HL-60/S4 treated with phorbol 12-myristate 13-acetate at 8.2 ng/mL for 4 days and 3 days (cell line): ENCODE results near the gene TBC1D22A.
"Not testable (repeated sequence)": the region's sequence is repeated elsewhere in the genome, so short reads cannot be mapped to it uniquely, and the experiment has no call there.

Source experiments
- in situ Hi-C: fragments of 300-500 bp; cut with MboI; formaldehyde crosslinking; loops from 2 replicates; pipeline ENCODE4 v1.15.0; 2022; ENCODE audit warnings: low sequenced_read_pairs

Gene TBC1D22A

DNA sequence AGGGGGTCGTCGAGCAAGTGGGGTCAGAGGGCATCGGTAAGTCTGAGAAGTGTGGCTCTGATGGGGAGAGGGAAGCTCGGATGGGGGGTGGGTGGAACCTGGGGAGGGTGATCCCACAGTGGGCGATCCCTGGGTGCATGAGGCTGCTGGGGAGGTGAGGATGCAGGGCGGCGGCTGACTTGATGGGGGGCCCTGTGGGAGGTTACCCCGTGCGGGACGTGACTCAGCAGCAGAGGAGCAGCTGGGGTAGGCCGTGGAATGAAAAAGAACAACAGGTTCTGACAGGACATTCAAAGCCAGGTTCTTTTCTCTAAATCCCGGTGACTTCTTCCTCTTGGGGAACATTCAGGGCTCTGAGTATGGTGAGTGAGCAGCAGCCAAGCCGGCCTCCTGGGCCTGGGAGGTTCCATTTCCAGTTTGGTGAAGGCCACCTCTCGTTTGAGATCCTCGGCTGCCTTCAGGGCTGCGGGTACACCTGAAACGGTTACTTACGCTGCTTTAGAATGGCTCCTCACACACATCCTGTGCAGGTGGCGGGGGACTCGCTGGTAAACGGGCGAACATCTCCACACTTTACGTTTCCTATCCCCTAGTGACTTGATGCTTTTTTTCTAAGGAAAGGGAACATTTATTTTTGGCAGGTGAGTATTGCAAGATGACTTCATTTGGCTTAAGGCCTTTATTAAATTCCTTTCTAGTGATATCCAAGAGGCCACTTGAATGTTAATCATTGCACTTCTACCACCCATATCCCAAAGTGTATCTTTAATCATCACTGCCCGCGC is 278.2 kb downstream of the TBC1D22A start:
- in situ Hi-C loops, result no loop called here

DNA sequence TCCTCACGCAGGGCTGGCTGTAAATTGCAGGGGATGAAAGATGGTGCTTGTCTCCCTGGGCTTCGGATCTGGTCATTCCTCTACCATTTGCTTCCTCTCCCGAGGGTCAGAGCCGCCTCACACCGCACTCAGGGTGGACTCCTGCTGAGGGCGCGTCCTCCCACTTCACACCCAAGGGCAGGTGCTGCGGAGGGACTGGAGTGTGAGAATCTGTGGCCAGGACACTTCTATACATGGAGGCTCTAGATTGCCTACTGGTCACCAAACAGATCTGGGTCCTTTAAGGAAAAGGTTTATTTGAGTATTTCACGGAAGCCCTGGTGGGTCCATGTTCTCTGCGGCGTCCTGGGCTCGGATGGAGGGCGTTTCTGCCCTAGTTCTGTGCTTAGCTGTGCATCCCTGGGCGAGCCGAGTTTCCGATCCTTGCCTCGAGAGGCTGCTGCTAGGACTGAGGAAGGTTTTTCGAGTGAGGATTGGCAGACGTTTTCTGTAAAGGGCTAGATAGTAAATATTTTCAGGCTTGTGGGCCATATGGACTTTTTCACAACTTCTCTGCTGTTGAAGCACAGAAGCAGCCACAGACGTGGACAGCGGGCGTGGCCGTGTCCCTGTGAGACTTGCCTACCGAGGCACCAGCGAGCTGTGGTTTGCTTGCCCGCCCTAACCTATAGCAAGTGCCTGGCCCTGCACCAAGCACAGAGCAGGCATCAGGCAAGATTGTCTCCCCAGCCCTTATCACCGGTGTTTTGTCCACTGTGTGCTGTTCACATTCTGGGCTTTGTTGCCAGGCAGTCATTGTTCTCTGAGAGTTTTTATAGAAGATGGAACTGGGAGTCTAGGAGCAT is 279.0 kb downstream of the TBC1D22A start:
- in situ Hi-C loops, result no loop called here

DNA sequence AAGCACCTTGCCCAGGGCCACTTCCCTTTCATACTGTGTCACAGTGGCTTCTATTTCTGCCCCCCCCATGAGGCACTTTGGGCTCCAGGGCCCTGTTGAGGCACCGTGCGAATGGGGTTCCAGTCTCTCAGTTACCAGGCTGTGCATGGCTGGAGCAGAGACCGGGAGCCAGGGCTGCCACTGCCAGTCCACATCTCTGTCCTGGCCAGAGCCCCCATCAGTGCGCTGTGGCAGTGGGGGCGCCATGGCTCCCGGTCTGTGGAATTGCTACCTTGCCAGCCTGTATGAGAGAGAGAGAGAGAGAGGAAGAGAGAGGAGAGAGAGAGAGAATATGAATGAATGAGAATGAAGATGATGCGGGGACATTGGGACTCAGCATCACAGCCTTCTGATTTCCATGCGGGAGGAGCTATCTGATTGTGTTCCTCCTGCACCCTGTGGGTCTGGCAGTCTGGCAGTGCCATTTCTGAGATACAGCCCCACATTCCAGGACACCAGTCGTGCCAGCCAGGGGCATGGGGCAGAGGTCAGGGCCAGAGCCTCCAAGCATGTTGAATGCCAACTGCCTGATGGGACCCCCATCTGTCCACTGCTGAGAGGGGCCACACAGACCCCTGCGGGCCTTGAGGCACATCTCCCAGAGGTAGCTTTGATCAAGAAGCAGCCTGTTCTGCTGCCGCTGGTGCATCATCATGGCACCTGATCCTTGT is 279.8 kb downstream of the TBC1D22A start:
- in situ Hi-C loops, result no loop called here

DNA sequence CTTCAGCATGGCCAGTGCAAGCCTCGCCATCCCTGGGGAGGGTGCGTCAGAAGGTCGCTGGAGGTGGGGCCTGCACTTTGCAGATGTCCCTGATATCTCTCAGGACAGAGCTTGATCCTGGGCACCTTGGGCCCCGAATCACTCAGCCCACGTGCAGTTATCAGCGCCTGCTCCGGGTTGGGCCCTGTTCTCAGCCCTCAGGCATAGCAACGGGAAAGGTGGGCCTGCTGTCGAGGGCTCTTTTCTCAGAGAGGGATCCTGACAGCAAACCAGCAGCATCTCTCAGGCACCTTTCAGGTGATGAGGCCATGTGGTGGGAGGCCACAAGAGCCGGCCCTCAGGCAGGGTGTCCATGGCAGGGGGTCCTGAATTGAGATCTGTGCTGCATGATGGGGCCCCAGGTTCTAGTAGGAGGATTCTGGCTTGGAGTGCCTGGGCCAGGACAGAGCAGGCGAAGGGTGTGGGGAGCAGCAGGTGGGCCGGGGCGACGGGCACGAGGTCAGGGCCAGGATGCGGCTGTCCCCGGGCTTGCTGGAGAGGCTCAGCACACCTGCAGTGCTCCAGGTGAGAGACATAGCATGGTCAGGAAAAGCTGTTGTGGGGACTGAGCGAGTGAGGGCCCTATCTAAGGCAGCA is 280.5 kb downstream of the TBC1D22A start:
- in situ Hi-C loops, result no loop called here

DNA sequence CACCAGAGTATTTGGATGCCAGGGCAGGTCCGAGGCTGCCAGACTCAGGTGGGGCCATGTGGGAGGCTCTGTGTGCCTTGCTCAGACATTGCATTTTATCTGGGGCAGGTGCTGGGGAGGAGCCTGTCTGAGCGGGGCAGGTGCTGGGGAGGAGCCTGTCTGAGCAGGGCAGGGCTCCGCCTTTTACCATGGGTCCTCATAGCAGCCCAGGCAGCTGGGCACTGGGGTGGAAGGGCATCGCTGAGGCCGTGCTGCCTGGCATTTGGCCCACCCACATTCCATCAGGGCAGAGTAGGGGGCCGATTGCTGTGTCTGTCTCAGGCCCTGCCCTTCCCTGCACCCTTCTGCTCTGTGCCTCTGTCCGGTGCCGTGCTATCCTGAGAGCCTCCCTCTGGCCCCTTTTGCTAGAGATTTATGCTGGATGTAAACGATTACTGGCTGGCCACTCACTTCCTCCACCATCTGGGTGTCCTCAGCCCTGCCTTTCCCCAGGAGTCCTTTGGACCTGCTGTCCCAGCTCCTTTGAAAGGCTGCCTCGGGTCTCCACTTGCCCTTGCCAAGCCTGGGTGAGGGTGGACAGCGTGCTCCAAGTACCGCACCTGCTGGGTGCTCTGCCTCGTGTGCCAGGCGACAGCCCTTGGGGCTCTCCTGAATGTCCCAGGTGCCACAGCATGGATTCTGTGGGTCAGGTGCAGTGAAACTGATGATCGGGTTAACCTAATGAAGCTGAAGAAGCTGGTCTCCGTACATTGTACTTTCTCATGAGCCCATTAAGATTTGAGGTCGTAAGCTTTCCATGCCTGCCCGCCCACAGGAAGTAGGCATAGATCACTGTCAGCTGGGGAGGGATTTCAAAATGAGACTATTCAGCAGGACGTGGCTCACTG is 281.6 kb downstream of the TBC1D22A start:
- in situ Hi-C loops, result no loop called here

DNA sequence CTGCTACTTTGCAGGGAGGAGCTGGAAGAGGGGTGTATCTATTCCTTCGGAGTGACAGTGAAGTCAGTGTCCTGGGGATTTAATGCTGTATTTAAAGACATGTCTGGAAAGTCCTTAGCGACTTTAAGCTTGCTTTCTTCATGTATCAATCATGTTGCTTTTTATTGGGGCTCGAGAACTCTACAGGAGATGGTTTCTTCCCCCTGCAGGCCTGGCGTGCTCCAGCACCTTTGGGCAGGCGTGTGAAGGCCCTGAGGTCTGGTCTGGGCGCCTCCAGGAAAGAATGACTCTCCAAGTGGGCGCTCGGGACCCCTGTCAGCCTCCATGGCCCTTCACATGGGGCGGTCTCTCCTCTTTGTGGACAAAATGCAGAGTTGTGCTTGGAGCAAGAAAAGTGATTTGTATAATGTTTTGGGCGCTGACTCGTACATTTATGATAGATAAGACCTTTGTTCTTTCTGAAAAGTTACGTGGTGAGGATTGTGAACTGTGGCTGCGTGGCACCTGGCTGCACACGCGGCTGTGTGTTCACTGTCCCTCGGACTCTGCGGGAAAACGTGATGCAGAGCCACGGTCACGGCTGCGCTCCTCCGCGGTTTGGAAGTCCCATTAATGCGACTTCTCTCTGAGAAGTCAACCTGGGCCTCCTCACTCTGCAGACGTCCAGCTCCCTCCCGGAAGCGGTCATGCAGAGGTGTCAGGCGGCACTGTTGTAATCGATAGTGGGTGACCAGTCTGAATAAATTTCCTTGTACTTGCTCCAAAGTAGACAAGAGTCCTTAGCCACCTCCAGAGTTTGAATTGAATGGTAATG is 282.5 kb downstream of the TBC1D22A start:
- in situ Hi-C loops, result no loop called here

DNA sequence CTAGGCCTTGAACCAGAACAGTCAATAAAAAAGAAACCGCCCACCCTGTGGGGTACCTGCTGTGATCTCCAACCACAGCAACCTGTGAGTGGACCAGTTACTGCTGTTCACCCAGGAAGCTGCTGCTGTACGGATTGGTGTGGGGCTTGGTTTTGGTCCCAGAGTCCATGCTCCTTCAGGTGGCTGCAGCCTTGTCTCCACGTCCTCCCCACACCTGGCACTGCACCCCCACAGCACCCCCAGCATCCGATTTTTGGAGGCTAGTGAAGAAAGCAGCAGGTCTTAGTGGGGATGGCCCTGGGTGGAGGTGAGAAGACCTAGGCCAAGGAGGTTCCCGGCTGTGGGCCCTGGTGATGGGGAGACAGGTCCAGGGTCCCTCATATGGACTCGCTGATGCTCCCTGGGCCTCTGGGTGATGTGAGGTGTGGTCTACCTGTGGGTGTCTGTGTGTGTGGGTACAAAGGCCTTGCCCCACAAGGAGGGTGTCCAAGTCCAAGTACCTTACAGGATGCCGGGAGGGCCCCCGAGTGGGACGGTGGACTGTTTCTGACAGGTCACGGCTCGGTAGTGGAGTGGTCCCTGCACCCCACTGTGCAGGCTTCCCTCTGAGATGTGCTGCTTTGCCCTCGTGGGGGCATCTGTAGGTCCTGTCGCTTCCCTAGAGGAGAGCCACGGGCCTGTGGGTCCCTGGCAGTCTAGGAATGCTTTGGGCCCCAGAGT is 283.4 kb downstream of the TBC1D22A start:
- in situ Hi-C loops, result no loop called here

DNA sequence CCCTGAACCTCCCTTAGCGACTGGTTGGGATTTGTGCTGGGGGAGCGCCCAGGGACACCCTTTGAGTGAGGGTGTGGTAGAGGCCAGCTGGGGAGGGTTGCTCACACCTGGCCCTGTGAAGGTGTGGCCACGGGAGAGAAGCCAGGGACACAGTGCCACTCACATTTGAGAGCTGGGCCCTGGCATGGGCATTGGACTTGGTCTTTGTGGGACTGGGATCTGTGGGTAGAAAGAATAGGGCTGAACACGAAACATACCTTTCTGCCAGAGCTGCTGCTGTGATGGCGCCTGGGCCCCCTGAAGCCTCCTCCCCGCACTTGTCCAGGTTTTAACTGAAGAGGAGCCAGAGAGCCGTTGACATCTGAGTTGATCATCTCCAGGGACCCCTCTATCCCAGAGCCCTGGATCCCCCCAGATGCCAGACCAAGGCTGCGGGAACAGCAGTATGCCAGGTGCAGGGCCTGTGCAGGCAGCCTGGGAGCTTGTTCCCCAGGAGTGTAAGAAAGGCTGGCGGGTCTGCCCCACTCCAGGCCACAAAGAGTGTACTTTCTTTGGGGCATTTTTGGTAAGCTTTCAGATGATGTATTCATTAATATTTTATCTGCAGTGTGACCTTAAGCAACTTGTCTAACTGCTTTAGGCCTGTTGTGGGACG is 284.1 kb downstream of the TBC1D22A start:
- in situ Hi-C loops, result no loop called here

DNA sequence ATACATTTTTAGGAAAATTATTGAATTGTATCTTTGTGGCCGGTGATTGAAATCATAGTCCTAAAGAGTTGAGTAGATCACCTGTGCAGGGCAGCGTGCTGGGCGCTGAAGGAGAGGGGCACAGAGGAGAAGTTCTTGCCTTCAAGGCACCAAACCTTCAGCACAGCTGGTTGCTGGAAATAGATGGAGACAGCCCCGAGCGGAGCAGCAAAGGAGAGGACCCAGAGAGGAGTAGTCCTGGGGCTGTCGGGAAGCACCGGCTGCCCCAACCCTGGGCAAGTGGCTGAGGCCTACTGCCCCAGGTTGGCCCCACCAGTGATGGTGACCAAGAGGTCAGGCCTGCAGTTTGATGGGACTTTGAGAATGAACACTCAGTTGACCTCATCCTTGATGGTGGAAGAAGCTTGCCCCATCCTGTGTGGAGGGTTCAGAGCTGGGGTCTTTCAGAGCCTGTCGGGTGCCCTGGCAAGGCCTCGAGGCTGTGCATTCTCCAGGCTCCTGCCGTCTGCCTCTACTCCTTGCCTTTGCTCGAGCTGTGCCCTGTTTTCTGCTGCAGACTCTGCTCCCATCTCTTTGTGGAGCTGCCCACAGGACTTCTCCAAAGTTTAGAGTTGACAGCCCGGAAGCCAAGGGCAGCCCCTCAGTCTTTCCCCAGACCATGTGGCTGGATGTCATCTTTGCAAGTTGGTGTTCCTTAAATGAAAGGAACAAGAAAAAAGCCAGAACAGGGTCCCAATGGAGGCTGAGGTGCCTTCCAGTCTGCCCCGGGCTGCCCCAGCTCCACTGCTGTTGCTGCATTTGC is 285.1 kb downstream of the TBC1D22A start:
- in situ Hi-C loops, result no loop called here

DNA sequence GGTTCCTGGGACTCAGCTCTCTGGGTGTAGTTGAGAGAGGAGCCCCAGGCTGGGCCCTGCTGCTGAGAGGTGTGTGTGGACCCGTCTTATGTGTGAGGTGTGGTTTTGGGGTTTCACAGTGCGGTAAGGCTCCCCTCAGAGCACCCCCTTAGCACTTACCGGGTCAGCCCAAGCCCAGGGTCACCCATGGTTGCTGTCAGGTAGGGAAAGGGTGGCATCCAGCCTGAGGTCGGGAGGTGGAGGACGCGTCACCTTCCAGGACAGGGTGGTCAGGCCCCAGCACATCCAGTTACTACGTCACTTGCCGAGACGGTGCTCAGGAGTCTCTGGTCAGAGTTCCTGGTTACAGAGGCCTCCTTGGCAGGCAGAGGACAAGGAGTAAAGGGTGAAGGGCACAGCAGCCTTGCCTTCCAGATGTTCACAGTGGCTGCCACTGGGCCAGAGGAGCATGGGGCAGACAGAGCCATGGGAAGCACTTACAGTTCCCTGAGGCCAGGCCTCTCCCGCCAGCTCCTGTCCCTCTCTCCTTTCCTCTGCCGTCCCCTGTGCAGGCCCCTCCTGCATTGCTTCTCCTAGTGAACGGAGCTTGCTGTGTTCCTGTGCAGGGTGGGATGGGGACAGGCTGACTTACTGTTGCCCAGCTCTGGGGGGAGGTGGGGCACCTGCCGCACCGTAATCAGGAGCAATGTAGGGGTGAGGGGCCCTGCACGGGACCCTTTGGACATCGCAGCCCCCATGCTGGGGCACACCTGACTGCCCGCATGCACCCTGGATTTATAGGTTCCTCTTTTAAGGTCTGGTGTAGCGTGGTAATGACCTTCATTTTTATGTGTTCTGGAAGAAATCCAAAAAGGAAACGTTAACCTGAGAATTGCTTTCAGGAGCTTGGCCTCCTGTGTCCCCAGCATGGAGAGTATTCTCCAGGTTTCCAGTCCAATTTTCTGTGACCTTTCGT is 285.9 kb downstream of the TBC1D22A start:
- in situ Hi-C loops, result no loop called here

DNA sequence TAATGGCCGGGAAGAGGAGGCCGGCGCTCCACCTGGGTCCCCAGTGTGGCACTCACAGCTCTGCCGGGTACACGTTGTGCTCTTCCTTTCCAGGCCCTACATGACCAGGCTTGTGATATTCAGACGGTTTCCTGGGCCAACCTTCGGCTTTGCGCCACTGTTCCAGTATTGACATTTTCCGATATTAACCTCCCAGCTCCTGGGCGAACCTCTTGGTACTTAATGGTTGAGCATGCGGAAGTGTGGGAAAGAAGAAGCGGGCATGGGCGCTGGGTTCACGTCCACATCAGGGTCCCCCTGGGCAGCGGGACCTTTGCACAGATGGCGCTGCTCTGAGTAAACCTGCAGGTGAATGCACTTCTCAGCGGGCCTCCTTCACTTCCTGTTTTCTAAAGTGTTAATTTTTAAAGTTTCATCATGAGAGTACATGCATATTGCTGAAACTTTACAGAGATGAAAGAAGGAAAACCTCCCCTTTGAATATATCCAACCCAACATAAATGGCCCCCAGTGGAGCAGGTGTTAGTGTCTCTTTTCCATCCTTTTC is 286.7 kb downstream of the TBC1D22A start:
- in situ Hi-C loops, result no loop called here

DNA sequence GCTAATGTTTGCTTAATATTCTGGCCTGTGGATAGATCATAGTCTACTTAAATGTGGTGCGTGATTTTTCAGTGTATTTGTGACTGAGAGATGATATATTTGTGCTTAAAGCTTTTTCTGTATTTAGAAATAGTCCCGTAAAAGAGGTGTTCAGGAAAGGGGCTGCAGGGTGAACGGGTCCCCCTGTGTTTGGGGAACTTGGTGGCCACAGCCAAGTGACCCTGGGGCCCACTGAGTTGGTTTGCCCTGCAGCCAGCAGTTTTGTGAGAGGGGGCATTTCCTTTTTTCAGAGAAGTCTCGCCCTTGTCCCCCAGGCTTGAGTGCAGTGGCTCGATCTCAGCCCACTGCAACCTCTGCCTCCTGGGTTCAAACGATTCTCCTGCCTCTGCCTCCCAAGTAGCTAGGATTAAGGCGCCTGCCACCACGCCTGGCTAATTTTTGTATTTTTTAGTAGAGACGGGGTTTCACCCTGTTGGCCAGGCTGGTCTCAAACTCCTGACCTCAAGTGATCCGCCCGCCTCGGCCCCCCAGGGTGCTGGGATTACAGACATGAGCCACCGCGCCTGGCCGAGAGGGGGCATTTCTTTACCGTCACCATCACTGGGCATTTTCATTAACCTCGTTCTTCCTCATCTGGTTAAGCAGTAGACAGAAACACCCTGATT is 287.4 kb downstream of the TBC1D22A start:
- in situ Hi-C loops, result not testable (repeated sequence)

DNA sequence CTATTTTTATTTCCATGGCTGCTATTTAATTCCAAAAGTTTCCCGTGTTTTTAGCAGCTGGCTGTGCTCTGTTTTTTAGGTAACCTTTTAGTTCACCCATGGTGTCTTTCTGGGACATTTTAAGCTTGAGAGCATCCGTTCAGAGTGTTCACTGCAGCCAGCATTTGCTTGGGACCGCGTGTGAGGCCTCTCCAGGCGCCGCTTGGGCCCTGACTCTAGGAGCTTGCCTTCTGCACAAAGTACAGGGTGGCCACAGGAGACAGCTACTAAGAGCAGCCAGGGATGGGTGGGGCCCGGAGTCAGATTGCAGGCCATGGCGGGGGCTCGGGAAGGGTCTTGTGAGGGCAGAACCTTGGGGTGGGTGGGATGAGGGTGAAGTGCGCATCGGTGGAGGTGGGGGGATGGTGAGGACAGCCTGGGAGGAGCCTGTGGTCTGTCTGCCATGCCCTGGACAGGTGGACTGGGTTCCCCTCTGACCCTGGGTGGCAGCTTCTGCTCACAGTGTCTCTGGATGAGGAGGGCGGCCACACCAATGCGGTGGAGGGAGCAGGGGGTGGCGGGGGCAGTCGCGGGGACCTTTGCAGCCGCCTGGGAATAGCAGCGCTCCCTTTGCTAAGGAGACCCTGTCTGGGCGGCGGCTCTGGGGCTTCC is 288.1 kb downstream of the TBC1D22A start:
- in situ Hi-C loops, result no loop called here

DNA sequence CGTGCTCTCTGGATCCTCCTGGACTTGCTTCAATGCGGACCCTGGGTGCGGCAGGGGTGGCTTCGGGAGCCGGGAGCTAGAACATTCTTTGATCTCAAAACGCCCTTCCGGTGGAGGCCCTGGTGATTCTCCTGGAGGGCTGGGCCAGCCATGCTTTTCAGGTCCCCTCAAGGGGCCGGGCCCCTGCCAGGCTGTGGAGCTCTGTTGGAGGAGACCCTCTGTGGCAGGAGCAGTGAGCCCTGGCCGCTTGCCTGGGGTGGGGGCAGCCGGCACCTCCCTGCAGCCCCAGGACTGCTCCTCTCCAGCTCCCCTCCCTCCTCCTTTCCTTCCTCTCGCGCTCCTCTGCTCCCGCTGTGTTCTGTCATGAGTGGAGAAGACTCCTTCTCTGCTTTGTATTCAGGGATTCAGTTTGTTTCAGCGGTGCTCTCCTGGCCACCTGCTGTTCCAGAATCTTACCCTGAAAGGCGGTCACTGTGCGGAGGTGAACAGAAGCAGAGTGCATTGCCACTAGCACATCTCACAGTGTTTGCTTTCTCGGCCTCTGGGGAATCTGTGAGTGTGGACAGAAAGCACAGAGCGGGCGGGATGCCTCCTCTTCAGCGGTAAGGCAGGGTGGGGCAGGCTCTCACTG is 289.1 kb downstream of the TBC1D22A start:
- in situ Hi-C loops, result no loop called here
